K562 treated with DMSO at 1 percent for 4 hours (cell line): ENCODE measurements around the gene OSTN. TPM values are rescaled to one million over a fixed set of nuclear protein-coding genes. Genes with fewer than 3 reads are reported as not detected.

Experiments used
- total RNA-seq: library from RNA; unstranded; fragments of 300-600 nt; gene quantifications from 2 replicates; pipeline ENCODE4 v1.2.3, GENCODE V29; 2022; ENCODE audit not compliant: insufficient read depth

Gene OSTN
- total RNA-seq = not detected in 2 replicates

DNA sequence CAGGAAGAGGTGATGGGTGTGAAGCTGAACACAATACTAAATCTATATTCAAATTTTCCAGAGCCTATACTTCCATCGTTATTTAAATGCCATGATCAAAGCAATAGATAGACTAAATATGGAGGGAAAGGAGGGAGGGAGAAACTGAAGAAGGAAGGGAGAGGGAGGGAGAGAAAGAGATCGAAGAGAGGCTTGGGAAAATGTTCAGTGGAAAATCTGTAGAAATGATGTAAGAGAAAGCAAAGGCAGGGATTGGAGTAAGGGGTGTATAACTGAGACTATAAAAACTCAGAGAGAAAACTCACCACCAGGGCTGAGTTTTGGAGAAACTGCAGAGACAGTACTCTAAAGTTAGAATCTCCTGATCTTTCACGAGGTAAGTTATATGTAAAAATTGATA, at the start of gene OSTN:
OSTN (plus strand) TSS at position 310 of the 400 bp plus-strand sequence. CDS start 13,292 bp downstream, outside the sequence.

Other genes starting within 250 kb of the OSTN start
- 37.6 TPM in 2 replicates for gene CCDC50, start 130.2 kb downstream of the OSTN start, total RNA-seq
- not detected in 2 replicates for gene UTS2B, start 131.3 kb downstream of the OSTN start, total RNA-seq